K562 (cell line): ENCODE results near the gene EPSTI1. TPM values are rescaled to one million over a fixed set of nuclear protein-coding genes. Genes with fewer than 3 reads are reported as not detected.

Experiments used
- ATAC-seq: fragments of 200-7000 bp; cut with Tn5 transposase; 3 replicates; pipeline ENCODE4 v1.9.1; 2020; ENCODE audit warnings: moderate library complexity
- BruUV-seq: library from RNA; stranded (reverse); fragments of 400-500 nt; replicated peaks from 2 replicates; lab custom pipeline; 2021; lab: Mats Ljungman, UMichigan
- CTCF ChIA-PET: fragments of 300-600 bp; formaldehyde crosslinking; extraction: SDS; loops from one replicate; lab custom pipeline; 2021; ENCODE audit warnings: low intra/inter-chr PET ratio; lab: Yijun Ruan, JAX
- POLR2A ChIA-PET: fragments of 300-600, 350-650 bp; sonication (Branson Sonifier 250); formaldehyde crosslinking; extraction: SDS; loops from one replicate; lab custom pipeline; 2021; ENCODE audit warnings: antibody characterized with exemption, inconsistent platforms; lab: Yijun Ruan, JAX
- DNase-seq, 4 experiments: peaks; one replicate each; pipeline versions ENCODE4 v3.0.0 to v3.0.0-alpha.2; 2011 to 2018; ENCODE audit warnings: low spot score in 3 of 4, mixed read lengths in 3 of 4; ENCODE audit errors: extremely low read depth in 1 of 4
- FAIRE-seq: peaks from 2 replicates; lab custom pipeline; 2011; peaks lifted over from hg19 to GRCh38; lab: Jason Lieb, UNC
- H2AFZ ChIP-seq: 2 replicates; pipeline ENCODE4 v1.6.0; 2011; ENCODE audit warnings: low read depth, low read length, control low read depth, inconsistent platforms
- H3K27ac ChIP-seq: fragments of 200-600 bp; 3 replicates; pipeline ENCODE4 v1.8.0; 2011; ENCODE audit warnings: low read depth, mild to moderate bottlenecking, control low read depth, inconsistent platforms, low read length, moderate library complexity, mixed read lengths; ENCODE audit errors: extremely low read depth
- H3K27me3 ChIP-seq, 2 experiments: fragments of 300-600 bp in 1 of 2; 2 replicates in 1 of 2; 3 replicates in 1 of 2; pipeline versions ENCODE4 v1.6.0 to v1.8.0; 2011; ENCODE audit warnings: inconsistent platforms in 2 of 2, low read length in 2 of 2, mild to moderate bottlenecking in 1 of 2, mixed read lengths in 1 of 2, moderate library complexity in 1 of 2; ENCODE audit not compliant: control insufficient read depth in 2 of 2, insufficient read depth in 2 of 2
- H3K36me3 ChIP-seq: fragments of 300-600 bp; 3 replicates; pipeline ENCODE4 v1.8.0; 2011; ENCODE audit warnings: mild to moderate bottlenecking, low read length, inconsistent platforms; ENCODE audit not compliant: control insufficient read depth, insufficient read depth
- H3K4me1 ChIP-seq, 2 experiments: fragments of 200-600 bp in 1 of 2; replicated peaks in 1 of 2; 2 replicates in 1 of 2; 3 replicates in 1 of 2; pipeline versions ENCODE4 v1.5.1 to v1.8.0; 2011; ENCODE audit warnings: inconsistent platforms in 2 of 2, low read length in 2 of 2, mild to moderate bottlenecking in 1 of 2, mixed read lengths in 1 of 2, moderate library complexity in 1 of 2; ENCODE audit not compliant: control insufficient read depth in 2 of 2, insufficient read depth in 2 of 2
- H3K4me2 ChIP-seq: 2 replicates; pipeline ENCODE4 v1.6.1; 2011; ENCODE audit warnings: low read length, control low read depth, inconsistent platforms, mixed read lengths; ENCODE audit not compliant: insufficient read depth
- H3K4me3 ChIP-seq: fragments of 200-600 bp; sonication (generic), shearing (Covaris generic); 2 replicates; pipeline ENCODE4 v1.5.1; 2016; ENCODE audit warnings: control low read depth, inconsistent platforms
- H3K79me2 ChIP-seq: fragments of 200-600 bp; 3 replicates; pipeline ENCODE4 v1.8.0; 2011; ENCODE audit warnings: low read length, inconsistent platforms; ENCODE audit not compliant: control insufficient read depth, insufficient read depth
- H3K9ac ChIP-seq, 2 experiments: 2 replicates each; pipeline versions ENCODE4 v1.6.0 to v1.6.1; 2011; ENCODE audit warnings: low read depth in 2 of 2, low read length in 2 of 2, control low read depth in 1 of 2, inconsistent platforms in 1 of 2, mild to moderate bottlenecking in 1 of 2, mixed read lengths in 1 of 2; ENCODE audit not compliant: insufficient read depth in 1 of 2
- H3K9me1 ChIP-seq: one replicate; pipeline ENCODE4 v1.6.0; 2011; ENCODE audit warnings: inconsistent platforms, mild to moderate bottlenecking, low read length, moderate library complexity; ENCODE audit not compliant: control insufficient read depth, insufficient read depth
- H3K9me3 ChIP-seq: replicated peaks from 2 replicates; pipeline ENCODE4 v1.5.1; 2011; ENCODE audit warnings: low read depth, low read length, inconsistent platforms; ENCODE audit not compliant: control insufficient read depth, insufficient read depth
- H4K20me1 ChIP-seq: replicated peaks from 2 replicates; pipeline ENCODE4 v1.6.1; 2011; ENCODE audit warnings: low read length, inconsistent platforms, mixed read lengths; ENCODE audit not compliant: control insufficient read depth, insufficient read depth
- BCL6 ChIP-seq: fragments of 250-450 bp; sonication (Bioruptor Pico); IDR thresholded peaks from 2 replicates; pipeline ENCODE4 v1.4.0; 2020
- BRD9 ChIP-seq: fragments of 450-650 bp; IDR thresholded peaks from 2 replicates; pipeline ENCODE4 v1.6.1; 2018; ENCODE audit warnings: low read depth; ENCODE audit not compliant: partially characterized antibody
- C11orf30 ChIP-seq: fragments of 450-650 bp; IDR thresholded peaks from 2 replicates; pipeline ENCODE4 v1.6.1; 2016; ENCODE audit warnings: low read depth, mild to moderate bottlenecking
- HLTF ChIP-seq: fragments of 450-650 bp; IDR thresholded peaks from 2 replicates; pipeline ENCODE4 v1.6.1; 2016
- JUND ChIP-seq, 2 experiments: IDR thresholded peaks; 2 replicates in 1 of 2; 3 replicates in 1 of 2; pipeline ENCODE4 v1.6.1; 2011; ENCODE audit warnings: borderline replicate concordance in 2 of 2, low read depth in 2 of 2, low read length in 2 of 2, improper control_type of control experiment in 1 of 2, missing biosample characterization in 1 of 2, missing genetic modification characterization in 1 of 2, missing genetic modification reagents in 1 of 2
- KDM1A ChIP-seq, 2 experiments: fragments of 450-650 bp; IDR thresholded peaks; 2 replicates each; pipeline ENCODE4 v1.6.1; 2016; ENCODE audit warnings: mild to moderate bottlenecking in 2 of 2
- NEUROD1 ChIP-seq: fragments of 150-350 bp; IDR thresholded peaks from 2 replicates; pipeline ENCODE4 v1.6.1; 2014; ENCODE audit warnings: borderline replicate concordance, low read length, low read depth; ENCODE audit not compliant: partially characterized antibody
- PHTF2 ChIP-seq: fragments of 250-450 bp; sonication (Bioruptor Pico); IDR thresholded peaks from 2 replicates; pipeline ENCODE4 v1.5.0; 2021; ENCODE audit warnings: mild to moderate bottlenecking
- POLR2A ChIP-seq: fragments of 450-650 bp; conservative IDR thresholded peaks from 2 replicates; pipeline ENCODE4 v1.6.1; 2016
- PYGO2 ChIP-seq: fragments of 450-650 bp; IDR thresholded peaks from 2 replicates; pipeline ENCODE4 v1.6.1; 2016; ENCODE audit warnings: mild to moderate bottlenecking, missing genetic modification characterization, moderate library complexity, missing compliant biosample characterization
- RBFOX2 ChIP-seq: fragments of 200-400 bp; formaldehyde crosslinking; IDR thresholded peaks from 2 replicates; pipeline ENCODE4 v1.6.1; 2017; ENCODE audit warnings: low read depth, mild to moderate bottlenecking, low read length, moderate library complexity
- RBM15 ChIP-seq: fragments of 200-400 bp; formaldehyde crosslinking; IDR thresholded peaks from 2 replicates; pipeline ENCODE4 v1.6.1; 2018; ENCODE audit warnings: mild to moderate bottlenecking, low read length, moderate library complexity; ENCODE audit not compliant: insufficient read depth
- RFX5 ChIP-seq: IDR thresholded peaks from 2 replicates; pipeline ENCODE4 v1.6.1; 2011; ENCODE audit warnings: low read depth, mild to moderate bottlenecking, improper control_type of control experiment, low read length
- ZNF282 ChIP-seq: sonication (generic); formaldehyde crosslinking; IDR thresholded peaks from 2 replicates; pipeline ENCODE4 v1.8.1; 2023; ENCODE audit warnings: missing genetic modification reagents
- ZNF316 ChIP-seq: fragments of 450-650 bp; IDR thresholded peaks from 2 replicates; pipeline ENCODE4 v1.6.1; 2016
- ZNF561 ChIP-seq: fragments of 450-650 bp; formaldehyde crosslinking; conservative IDR thresholded peaks from 2 replicates; pipeline ENCODE4 v1.4.0; 2020; ENCODE audit warnings: mild to moderate bottlenecking, moderate library complexity
- ZNF79 ChIP-seq: fragments of 250-450 bp; sonication (Bioruptor Pico); IDR thresholded peaks from 2 replicates; pipeline ENCODE4 v1.4.0; 2020; ENCODE audit warnings: low read depth, mild to moderate bottlenecking, moderate library complexity
- WGBS: fragments of 100-300 bp; shearing (Covaris generic); methylation state at CpG from one replicate; pipeline ENCODE4 v1.1.6; 2016; ENCODE audit warnings: low coverage, mixed read lengths; ENCODE audit not compliant: insufficient coverage; ENCODE audit errors: missing lambda C conversion rate; 5-methylcytosine and 5-hydroxymethylcytosine counted together
- in situ Hi-C: fragments of 300-500 bp; cut with MboI; formaldehyde crosslinking; loops from 4 replicates; pipeline ENCODE4 v1.15.0; 2018; ENCODE audit warnings: inconsistent platforms, mixed read lengths
- intact Hi-C: fragments of 100-400 bp; cut with micrococcal nuclease; formaldehyde crosslinking; loops from 2 replicates; pipeline ENCODE4 v1.14.2; 2022
- polyA plus RNA-seq, 8 experiments: library from polyadenylated mRNA; depleted of rRNA in 4 of 8; stranded (reverse) in 5 of 8; unstranded in 3 of 8; fragments of >200 nt; fragmentation: Nextera tagmentation in 2 of 8; fragmentation: Illumina TruSeq in 1 of 8; extraction: Ambion mirVana in 2 of 8; extraction: Trizol in 1 of 8; gene quantifications; 2 replicates each; pipeline versions ENCODE4 v1.2.1 to v1.2.3, GENCODE V29; 2011 to 2014; ENCODE audit warnings: inconsistent platforms in 1 of 8, missing spikeins in 1 of 8
- total RNA-seq, 7 experiments: library from RNA; depleted of rRNA in 6 of 7; stranded (reverse); fragments of >200 nt in 6 of 7; fragmentation: Illumina TruSeq in 2 of 7; extraction: Trizol in 2 of 7; gene quantifications; 2 replicates each; pipeline versions ENCODE4 v1.2.1 to v1.2.3, GENCODE V29; 2011 to 2021; ENCODE audit warnings: low replicate concordance in 1 of 7
- TF ChIP-seq, protein P1 (sequence below): fragments of 250-450 bp; sonication (Bioruptor Pico); IDR thresholded peaks from 2 replicates; pipeline ENCODE4 v1.5.1; 2021; ENCODE audit warnings: mild to moderate bottlenecking
- TF ChIP-seq, protein P2 (sequence below): fragments of 450-650 bp; formaldehyde crosslinking; IDR thresholded peaks from 2 replicates; pipeline ENCODE4 v1.4.0; 2020; ENCODE audit warnings: mild to moderate bottlenecking, moderate library complexity
- TF ChIP-seq, protein P3 (sequence below): fragments of 450-650 bp; formaldehyde crosslinking; IDR thresholded peaks from 2 replicates; pipeline ENCODE4 v1.4.0; 2022; ENCODE audit warnings: missing genetic modification characterization

Gene EPSTI1
- total and polyA plus RNA-seq, 9 of the 15 experiments (the other 6 are each of a cell fraction or from before 2014, with no cell fraction given): 0.18 to 1.0 TPM; not detected in 7

DNA sequence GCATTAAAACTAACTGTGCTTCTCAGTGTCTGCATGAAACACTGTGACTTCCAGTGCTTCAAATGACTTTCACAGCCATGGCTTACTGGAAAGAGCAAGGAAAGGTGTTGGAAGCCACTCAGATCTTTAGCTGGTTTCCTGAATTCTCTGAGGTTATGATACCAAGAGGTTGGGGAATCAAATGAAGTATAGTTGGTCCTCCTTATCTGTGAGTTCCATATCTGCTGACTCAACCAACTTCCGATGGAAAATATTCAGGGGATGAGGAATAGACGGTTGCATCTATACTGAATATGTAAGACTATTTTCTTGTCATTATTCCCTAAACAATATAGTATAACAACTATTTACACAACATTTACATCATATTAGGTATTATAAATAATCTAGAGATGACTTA lies 32.4 kb downstream of the EPSTI1 start (continued):
- TF ChIP-seq ZNF561 (CRISPR knock-in tag): no peak
- TF ChIP-seq PHTF2 (CRISPR knock-in tag): no peak
- TF ChIP-seq, protein P1, sequence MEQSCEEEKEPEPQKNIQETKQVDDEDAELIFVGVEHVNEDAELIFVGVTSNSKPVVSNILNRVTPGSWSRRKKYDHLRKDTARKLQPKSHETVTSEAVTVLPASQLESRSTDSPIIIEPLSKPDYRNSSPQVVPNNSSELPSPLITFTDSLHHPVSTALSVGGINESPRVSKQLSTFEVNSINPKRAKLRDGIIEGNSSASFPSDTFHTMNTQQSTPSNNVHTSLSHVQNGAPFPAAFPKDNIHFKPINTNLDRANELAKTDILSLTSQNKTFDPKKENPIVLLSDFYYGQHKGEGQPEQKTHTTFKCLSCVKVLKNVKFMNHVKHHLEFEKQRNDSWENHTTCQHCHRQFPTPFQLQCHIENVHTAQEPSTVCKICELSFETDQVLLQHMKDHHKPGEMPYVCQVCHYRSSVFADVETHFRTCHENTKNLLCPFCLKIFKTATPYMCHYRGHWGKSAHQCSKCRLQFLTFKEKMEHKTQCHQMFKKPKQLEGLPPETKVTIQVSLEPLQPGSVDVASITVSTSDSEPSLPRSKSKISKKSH (CRISPR knock-in tag): no peak
- TF ChIP-seq, protein P2, sequence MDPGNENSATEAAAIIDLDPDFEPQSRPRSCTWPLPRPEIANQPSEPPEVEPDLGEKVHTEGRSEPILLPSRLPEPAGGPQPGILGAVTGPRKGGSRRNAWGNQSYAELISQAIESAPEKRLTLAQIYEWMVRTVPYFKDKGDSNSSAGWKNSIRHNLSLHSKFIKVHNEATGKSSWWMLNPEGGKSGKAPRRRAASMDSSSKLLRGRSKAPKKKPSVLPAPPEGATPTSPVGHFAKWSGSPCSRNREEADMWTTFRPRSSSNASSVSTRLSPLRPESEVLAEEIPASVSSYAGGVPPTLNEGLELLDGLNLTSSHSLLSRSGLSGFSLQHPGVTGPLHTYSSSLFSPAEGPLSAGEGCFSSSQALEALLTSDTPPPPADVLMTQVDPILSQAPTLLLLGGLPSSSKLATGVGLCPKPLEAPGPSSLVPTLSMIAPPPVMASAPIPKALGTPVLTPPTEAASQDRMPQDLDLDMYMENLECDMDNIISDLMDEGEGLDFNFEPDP (CRISPR knock-in tag): no peak
- TF ChIP-seq ZNF316: peak; percentile 28; the same call in 1 of the 2 replicates
- TF ChIP-seq C11orf30: 0 out of 2 replicates have a peak, but pooled peaks have one; percentile 25
- TF ChIP-seq KDM1A (IDR thresholded peaks at IDR 0.05): no peak

DNA sequence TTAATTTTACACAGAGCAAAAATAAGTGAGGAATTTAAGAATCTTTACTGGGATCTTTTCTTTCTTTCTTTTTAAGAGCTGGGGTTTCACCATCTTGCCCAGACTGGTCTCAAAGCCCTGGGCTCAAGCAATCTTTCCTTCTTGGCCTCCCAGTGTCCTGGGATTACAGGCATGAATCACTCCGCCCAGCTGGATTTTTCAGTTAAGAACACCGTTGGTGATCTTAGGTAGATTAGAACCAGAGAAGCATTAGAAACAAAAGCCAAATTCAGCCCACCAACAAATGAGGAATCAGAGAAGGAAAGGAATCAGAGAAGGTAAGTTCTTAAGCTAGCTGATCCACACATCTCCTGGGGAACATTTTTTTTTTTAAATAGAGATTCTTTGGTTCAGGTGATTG lies 34.2 kb downstream of the EPSTI1 start:
- ChIA-PET CTCF (no interaction called here), POLR2A (no interaction called here)
- no peaks in the 10 kb centered on the region for H3K9me1 ChIP-seq
- H3K36me3 ChIP-seq: no peaks in the 10 kb centered on the region
- no peak overlapping the region for H3K9ac ChIP-seq
- no peaks in the 10 kb centered on the region for H4K20me1 ChIP-seq
- H2AFZ ChIP-seq: no peak overlapping the region
- no peaks in the 10 kb centered on the region for H3K79me2 ChIP-seq
- H3K27me3 ChIP-seq: no peaks in the 10 kb centered on the region
- intact Hi-C loops (no loop called here), in situ Hi-C loops (no loop called here)
- no peak for ATAC-seq
- no peaks in the 10 kb centered on the region for H3K4me1 ChIP-seq
- H3K27ac ChIP-seq: no peak overlapping the region
- WGBS: 0% methylated on average over 2 of the region's 2 CpGs
- H3K4me3 ChIP-seq: no peak overlapping the region
- BruUV-seq: no TSS peak
- H3K4me2 ChIP-seq: no peak overlapping the region
- DNase-seq: no peak
- no peaks in the 10 kb centered on the region for H3K9me3 ChIP-seq
- FAIRE-seq: no peak
- TF ChIP-seq RBM15: no peak
- no peak for TF ChIP-seq ZNF79 (CRISPR knock-in tag)
- TF ChIP-seq BCL6: no peak
- no peak for TF ChIP-seq POLR2A
- no peak for TF ChIP-seq BRD9
- TF ChIP-seq NEUROD1: no peak
- no peak for TF ChIP-seq PYGO2 (tag)
- TF ChIP-seq, protein P3, sequence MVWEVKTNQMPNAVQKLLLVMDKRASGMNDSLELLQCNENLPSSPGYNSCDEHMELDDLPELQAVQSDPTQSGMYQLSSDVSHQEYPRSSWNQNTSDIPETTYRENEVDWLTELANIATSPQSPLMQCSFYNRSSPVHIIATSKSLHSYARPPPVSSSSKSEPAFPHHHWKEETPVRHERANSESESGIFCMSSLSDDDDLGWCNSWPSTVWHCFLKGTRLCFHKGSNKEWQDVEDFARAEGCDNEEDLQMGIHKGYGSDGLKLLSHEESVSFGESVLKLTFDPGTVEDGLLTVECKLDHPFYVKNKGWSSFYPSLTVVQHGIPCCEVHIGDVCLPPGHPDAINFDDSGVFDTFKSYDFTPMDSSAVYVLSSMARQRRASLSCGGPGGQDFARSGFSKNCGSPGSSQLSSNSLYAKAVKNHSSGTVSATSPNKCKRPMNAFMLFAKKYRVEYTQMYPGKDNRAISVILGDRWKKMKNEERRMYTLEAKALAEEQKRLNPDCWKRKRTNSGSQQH (CRISPR knock-in tag): no peak
- TF ChIP-seq HLTF: no peak
- TF ChIP-seq ZNF282: no peak
- no peak for TF ChIP-seq RBFOX2
- no peak for TF ChIP-seq RFX5
- no peak for TF ChIP-seq JUND (IDR thresholded peaks at IDR 0.05; ENCODE audit: borderline replicate concordance, low read depth, low read length)
- TF ChIP-seq JUND (tag; IDR thresholded peaks at IDR 0.05; ENCODE audit: borderline replicate concordance, low read depth, low read length): no peak
